Measurements from ENCODE around the gene ANG.

GRCh38 chr14:20662968-20663732 is 25.4 kb upstream of the ANG start:
- TF ChIP-seq CTCF (IDR thresholded peaks at IDR 0.05) (peak; percentile 57 to 76 (median 65)), POLR2A (IDR thresholded peaks at IDR 0.05) (no peak)
